ENCODE measurements around the gene BCKDK. TPM values are rescaled to one million over a fixed set of nuclear protein-coding genes. Genes with fewer than 3 reads are reported as not detected.
"Not testable (repeated sequence)": the region's sequence is repeated elsewhere in the genome, so short reads cannot be mapped to it uniquely, and the experiment has no call there.

The BCKDK gene
- total and polyA plus RNA-seq, 3 experiments from 2014 or later: 29.4 to 42.5 (median 40.0) TPM

GRCh38 chr16:31149332-31149731 lies 41.1 kb downstream of the BCKDK start:
- H3K9me3 ChIP-seq (ENCODE audit: low read length): no peaks in the 10 kb centered on the region
- peaks cover 0 to 1% (median 0%) of the 10 kb centered on the region in 3 donors for H3K36me3 Mint-ChIP-seq
- no peaks in the 10 kb centered on the region for H3K27me3 ChIP-seq (ENCODE audit: insufficient read depth, low read length, poor library complexity, severe bottlenecking)
- H3K4me3 Mint-ChIP-seq: no peak overlapping the region
- no peak overlapping the region for H3K27ac ChIP-seq (ENCODE audit: low read depth, low read length)
- H3K4me1 ChIP-seq (ENCODE audit: insufficient read depth, low read length): no peaks in the 10 kb centered on the region
- DNase-seq: no peak
- no peak overlapping the region for H3K4me3 ChIP-seq (ENCODE audit: low read length)
- no peaks in the 10 kb centered on the region for H3K4me1 Mint-ChIP-seq
- peaks cover 0 to 1% of the 10 kb centered on the region in 2 donors for H3K27me3 Mint-ChIP-seq
- ChIA-PET POLR2A (no interaction called here), CTCF (interaction anchor here (1.0 kb wide), 1 partner anchor 75 kb away, joined by 3 read pairs; the partner anchor contains the start of genes ZNF646 and ZNF668)
- no peaks in the 10 kb centered on the region for H3K36me3 ChIP-seq (ENCODE audit: insufficient read depth, low read length)
- H3K9me3 Mint-ChIP-seq: no peaks in the 10 kb centered on the region
- no peak overlapping the region for H3K27ac Mint-ChIP-seq

- POLR2A ChIA-PET: interaction anchor here (0.6 kb wide), 1 partner anchor 20 kb away, joined by 4 read pairs; no protein-coding TSS in a partner anchor
- Histone ChIP-seq H3K9me3 (ENCODE audit: low read length) (no peaks in the 10 kb centered on the region), H3K4me1 (ENCODE audit: insufficient read depth, low read length) (no peaks in the 10 kb centered on the region), H3K4me3 (ENCODE audit: low read length) (no peak within 1 kb of the TSS), H3K27ac (ENCODE audit: low read depth, low read length) (no peak within 1 kb of the TSS), H3K36me3 (ENCODE audit: insufficient read depth, low read length) (no peaks in the 10 kb centered on the region), H3K27me3 (ENCODE audit: insufficient read depth, low read length, poor library complexity, severe bottlenecking) (no peaks in the 10 kb centered on the region)
- no peak within 1 kb of the TSS for H3K4me3 Mint-ChIP-seq
- CTCF ChIA-PET: interaction anchor here (1.0 to 2.4 kb wide), 2 partner anchors 8 to 76 kb away, joined by 3 to 12 read pairs; partner anchors contain the start of genes ZNF646 and ZNF668
- H3K4me1 Mint-ChIP-seq: no peaks in the 10 kb centered on the region
- peak within 1 kb of the TSS in 1 of 8 donors; percentile 64 for H3K27ac Mint-ChIP-seq
- peaks cover 0 to 1% of the 10 kb centered on the region in 2 donors for H3K27me3 Mint-ChIP-seq
- no peaks in the 10 kb centered on the region for H3K9me3 Mint-ChIP-seq
- no peak for DNase-seq
- peaks cover 0 to 1% (median 0%) of the 10 kb centered on the region in 3 donors for H3K36me3 Mint-ChIP-seq
Measured at GRCh38 chr16:31149894-31150890, 42.0 kb downstream of the BCKDK start, which contains the start of gene PRSS36. PRSS36 (minus strand) TSS chr16:31150066; CDS start chr16:31150035, 31 bp downstream.

GRCh38 chr16:31150976-31151375 lies 42.8 kb downstream of the BCKDK start:
- H3K9me3 ChIP-seq (ENCODE audit: low read length); H3K36me3 Mint-ChIP-seq; H3K4me1 ChIP-seq (ENCODE audit: insufficient read depth, low read length); H3K27me3 Mint-ChIP-seq; DNase-seq; H3K36me3 ChIP-seq (ENCODE audit: insufficient read depth, low read length); H3K4me3 ChIP-seq (ENCODE audit: low read length); H3K9me3 Mint-ChIP-seq; H3K27ac ChIP-seq (ENCODE audit: low read depth, low read length); H3K27ac Mint-ChIP-seq; H3K27me3 ChIP-seq (ENCODE audit: insufficient read depth, low read length, poor library complexity, severe bottlenecking); H3K4me3 Mint-ChIP-seq; H3K4me1 Mint-ChIP-seq: not testable (repeated sequence)
- POLR2A ChIA-PET: interaction anchor here (0.6 kb wide), 1 partner anchor 20 kb away, joined by 4 read pairs; no protein-coding TSS in a partner anchor
- CTCF ChIA-PET: interaction anchor here (2.4 kb wide), 1 partner anchor 9 kb away, joined by 12 read pairs; no protein-coding TSS in a partner anchor

GRCh38 chr16:31157136-31157535 lies 49.0 kb downstream of the BCKDK start:
- no peak for DNase-seq
- ChIA-PET CTCF (interaction anchor here (1.6 to 6.6 kb wide), 3 partner anchors 9 to 21 kb away, joined by 3 to 30 read pairs (median 22); partner anchors contain the start of gene FUS), POLR2A (interaction anchor here (0.5 to 0.7 kb wide), 2 partner anchors 9 to 120 kb away, joined by 3 to 4 read pairs; no protein-coding TSS in a partner anchor)
- Mint-ChIP-seq H3K9me3 (no peaks in the 10 kb centered on the region), H3K4me3 (peak overlapping the region in 2 of 7 donors; percentile 32 to 55), H3K27me3 (peaks cover 0 to 2% of the 10 kb centered on the region in 2 donors), H3K27ac (no peak overlapping the region), H3K36me3 (no peaks in the 10 kb centered on the region), H3K4me1 (peaks cover 4 to 8% (median 6%) of the 10 kb centered on the region in 3 donors)
- no peaks in the 10 kb centered on the region for H3K36me3 ChIP-seq (ENCODE audit: insufficient read depth, low read length)
- peaks cover 6% of the 10 kb centered on the region for H3K4me1 ChIP-seq (ENCODE audit: insufficient read depth, low read length)
- H3K4me3 ChIP-seq (ENCODE audit: low read length): no peak overlapping the region
- H3K27ac ChIP-seq (ENCODE audit: low read depth, low read length): no peak overlapping the region
- H3K9me3 ChIP-seq (ENCODE audit: low read length): no peaks in the 10 kb centered on the region
- H3K27me3 ChIP-seq (ENCODE audit: insufficient read depth, low read length, poor library complexity, severe bottlenecking): no peaks in the 10 kb centered on the region

Other genes starting within 250 kb of the BCKDK start
- gene BCL7C, start 214.3 kb upstream of the BCKDK start, total RNA-seq: 10 to 100 TPM; 31.7 to 35.0 TPM
- gene BCL7C, start 214.3 kb upstream of the BCKDK start, polyA plus RNA-seq: 52.3 TPM
- gene CTF1, start 211.8 kb upstream of the BCKDK start, total RNA-seq: under 1 TPM in 1 of 2 experiments, not detected in 1; 0.33 TPM
- not detected for gene CTF1, start 211.8 kb upstream of the BCKDK start, polyA plus RNA-seq
- gene FBXL19, start 184.8 kb upstream of the BCKDK start, total RNA-seq: 10 to 100 TPM; 28.7 to 29.2 TPM
- 0.25 TPM for gene FBXL19, start 184.8 kb upstream of the BCKDK start, polyA plus RNA-seq
- 1 to 10 TPM; 8.5 to 8.8 TPM for gene ORAI3, start 159.3 kb upstream of the BCKDK start, total RNA-seq
- gene ORAI3, start 159.3 kb upstream of the BCKDK start, polyA plus RNA-seq: 25.8 TPM
- gene SETD1A, start 150.6 kb upstream of the BCKDK start, total RNA-seq: 10 to 100 TPM; 24.7 to 28.8 TPM
- gene SETD1A, start 150.6 kb upstream of the BCKDK start, polyA plus RNA-seq: 2.6 TPM
- gene HSD3B7, start 123.2 kb upstream of the BCKDK start, total RNA-seq: 1 to 10 TPM; 1.6 to 2.1 TPM
- not detected for gene HSD3B7, start 123.2 kb upstream of the BCKDK start, polyA plus RNA-seq
- gene STX1B, start 97.7 kb upstream of the BCKDK start, total RNA-seq: under 1 TPM; 0.40 to 0.79 TPM
- 0.03 TPM for gene STX1B, start 97.7 kb upstream of the BCKDK start, polyA plus RNA-seq
- gene STX4, start 74.8 kb upstream of the BCKDK start, total RNA-seq: 10 to 100 TPM; 53.0 to 55.0 TPM
- 34.5 TPM for gene STX4, start 74.8 kb upstream of the BCKDK start, polyA plus RNA-seq
- gene ZNF668, start 34.1 kb upstream of the BCKDK start, total RNA-seq: 10 to 100 TPM; 15.9 to 20.5 TPM
- gene ZNF668, start 34.1 kb upstream of the BCKDK start, polyA plus RNA-seq: 8.7 TPM
- 10 to 100 TPM; 23.4 to 25.9 TPM for gene ZNF646, start 34.0 kb upstream of the BCKDK start, total RNA-seq
- 9.3 TPM for gene ZNF646, start 34.0 kb upstream of the BCKDK start, polyA plus RNA-seq
- 1 to 10 TPM; 3.3 to 4.6 TPM for gene PRSS53, start 19.4 kb upstream of the BCKDK start, total RNA-seq
- 0.59 TPM for gene PRSS53, start 19.4 kb upstream of the BCKDK start, polyA plus RNA-seq
- gene VKORC1, start 13.6 kb upstream of the BCKDK start, total RNA-seq: 10 to 100 TPM; 66.0 to 74.3 TPM
- 124 TPM for gene VKORC1, start 13.6 kb upstream of the BCKDK start, polyA plus RNA-seq
- gene KAT8, start 9.3 kb downstream of the BCKDK start, total RNA-seq: 10 to 100 TPM; 56.1 to 58.6 TPM
- gene KAT8, start 9.3 kb downstream of the BCKDK start, polyA plus RNA-seq: 67.3 TPM
- not detected for gene PRSS8, start 27.3 kb downstream of the BCKDK start, total RNA-seq
- gene PRSS8, start 27.3 kb downstream of the BCKDK start, polyA plus RNA-seq: not detected
- gene PRSS36, start 41.7 kb downstream of the BCKDK start, total RNA-seq: under 1 TPM; 0.44 to 0.61 TPM
- 3.1 TPM for gene PRSS36, start 41.7 kb downstream of the BCKDK start, polyA plus RNA-seq
- gene FUS, start 71.8 kb downstream of the BCKDK start, total RNA-seq: 100 to 1,000 TPM; 621 to 671 TPM
- gene FUS, start 71.8 kb downstream of the BCKDK start, polyA plus RNA-seq: 163 TPM
- gene PYCARD, start 94.4 kb downstream of the BCKDK start, total RNA-seq: 1 to 10 TPM; 4.5 to 5.9 TPM
- 77.8 TPM for gene PYCARD, start 94.4 kb downstream of the BCKDK start, polyA plus RNA-seq
- not detected for gene TRIM72, start 105.7 kb downstream of the BCKDK start, total RNA-seq
- gene TRIM72, start 105.7 kb downstream of the BCKDK start, polyA plus RNA-seq: not detected
- not detected for gene PYDC1, start 108.7 kb downstream of the BCKDK start, total RNA-seq
- gene PYDC1, start 108.7 kb downstream of the BCKDK start, polyA plus RNA-seq: not detected
- 1 to 10 TPM; 1.7 to 1.8 TPM for gene ITGAM, start 151.6 kb downstream of the BCKDK start, total RNA-seq
- 23.3 TPM for gene ITGAM, start 151.6 kb downstream of the BCKDK start, polyA plus RNA-seq
- gene ITGAX, start 246.8 kb downstream of the BCKDK start, total RNA-seq: 1 to 10 TPM; 2.1 to 2.7 TPM
- 0.46 TPM for gene ITGAX, start 246.8 kb downstream of the BCKDK start, polyA plus RNA-seq

Measured in CD8-positive, alpha-beta memory T cell (primary cell).